DND-41 (cell line): ENCODE data around the gene LMNTD1.

Experiments used
- ATAC-seq: fragments of 200-7000 bp; cut with Tn5 transposase; 3 replicates; pipeline ENCODE4 v1.9.1; 2021; ENCODE audit warnings: low read depth; ENCODE audit not compliant: insufficient read depth
- DNase-seq: peaks from one replicate; pipeline ENCODE4 v3.0.0-alpha.2; 2020
- H2AFZ ChIP-seq: 2 replicates; pipeline ENCODE4 v1.6.0; 2012; ENCODE audit warnings: low read depth, low read length
- H3K27ac ChIP-seq: 2 replicates; pipeline ENCODE4 v1.5.1; 2012; ENCODE audit warnings: low read length, inconsistent platforms
- H3K27me3 ChIP-seq: fragments of 200-600 bp; sonication (generic); 2 replicates; pipeline ENCODE4 v1.6.0; 2012; ENCODE audit warnings: low read length, mild to moderate bottlenecking, inconsistent platforms; ENCODE audit not compliant: insufficient read depth, poor library complexity
- H3K36me3 ChIP-seq: 2 replicates; pipeline ENCODE4 v1.5.1; 2012; ENCODE audit warnings: low read length, inconsistent platforms; ENCODE audit not compliant: insufficient read depth
- H3K4me1 ChIP-seq: 2 replicates; pipeline ENCODE4 v1.5.1; 2012; ENCODE audit warnings: mild to moderate bottlenecking, low read length; ENCODE audit not compliant: insufficient read depth
- H3K4me2 ChIP-seq: 2 replicates; pipeline ENCODE4 v1.6.0; 2012; ENCODE audit warnings: mild to moderate bottlenecking, moderate library complexity, low read length, inconsistent platforms; ENCODE audit not compliant: insufficient read depth
- H3K4me3 ChIP-seq, 2 experiments: fragments of 200-600 bp in 1 of 2; shearing (Covaris generic) in 1 of 2; 2 replicates each; pipeline ENCODE4 v1.5.1; 2012 to 2016; ENCODE audit warnings: inconsistent platforms in 2 of 2, low read length in 2 of 2, mild to moderate bottlenecking in 2 of 2, low read depth in 1 of 2, moderate library complexity in 1 of 2
- H3K79me2 ChIP-seq: 2 replicates; pipeline ENCODE4 v1.6.0; 2012; ENCODE audit warnings: low read length, inconsistent platforms; ENCODE audit not compliant: insufficient read depth
- H3K9ac ChIP-seq: 2 replicates; pipeline ENCODE4 v1.6.0; 2012; ENCODE audit warnings: low read depth, mild to moderate bottlenecking, inconsistent platforms, low read length, moderate library complexity
- H3K9me3 ChIP-seq: 2 replicates; pipeline ENCODE4 v1.5.1; 2012; ENCODE audit warnings: low read length, moderate library complexity, mild to moderate bottlenecking, inconsistent platforms; ENCODE audit not compliant: insufficient read depth, severe bottlenecking
- H4K20me1 ChIP-seq: 2 replicates; pipeline ENCODE4 v1.6.0; 2012; ENCODE audit warnings: low read length; ENCODE audit not compliant: insufficient read depth
- CTCF ChIP-seq: IDR thresholded peaks from 2 replicates; pipeline ENCODE4 v1.5.1; 2012; ENCODE audit warnings: borderline replicate concordance, low read length, moderate library complexity, mild to moderate bottlenecking; ENCODE audit not compliant: poor library complexity, severe bottlenecking; ENCODE audit errors: extremely low read depth
- EZH2 ChIP-seq: IDR thresholded peaks from 3 replicates; pipeline ENCODE4 v1.6.1; 2012; ENCODE audit warnings: borderline replicate concordance, low read depth, mild to moderate bottlenecking, moderate library complexity, low read length, inconsistent platforms; ENCODE audit not compliant: severe bottlenecking

Gene LMNTD1

GRCh38 chr12:25583545-25583944 is 30.5 kb upstream of the LMNTD1 start:
- Histone ChIP-seq H3K4me3 (no peak overlapping the region), H3K4me2 (no peak overlapping the region), H3K79me2 (no peaks in the 10 kb centered on the region), H3K9ac (no peak overlapping the region), H3K36me3 (no peaks in the 10 kb centered on the region), H2AFZ (no peak overlapping the region), H3K9me3 (no peaks in the 10 kb centered on the region), H3K27me3 (no peaks in the 10 kb centered on the region), H3K27ac (no peak overlapping the region), H3K4me1 (no peaks in the 10 kb centered on the region), H4K20me1 (no peaks in the 10 kb centered on the region)
- TF ChIP-seq CTCF (no peak), EZH2 (no peak)
- ATAC-seq: no peak
- DNase-seq: no peak

GRCh38 chr12:25581067-25581466 is 28.0 kb upstream of the LMNTD1 start:
- Histone ChIP-seq H3K9ac (no peak overlapping the region), H3K36me3 (no peaks in the 10 kb centered on the region), H4K20me1 (no peaks in the 10 kb centered on the region), H3K27ac (no peak overlapping the region), H3K79me2 (no peaks in the 10 kb centered on the region), H3K4me2 (no peak overlapping the region), H3K9me3 (no peaks in the 10 kb centered on the region), H2AFZ (no peak overlapping the region), H3K4me1 (no peaks in the 10 kb centered on the region), H3K4me3 (no peak overlapping the region), H3K27me3 (no peaks in the 10 kb centered on the region)
- TF ChIP-seq CTCF (no peak), EZH2 (no peak)
- ATAC-seq (no peak), DNase-seq (no peak)

- no peak for ATAC-seq
- H3K9me3 ChIP-seq: no peaks in the 10 kb centered on the region
- H3K4me2 ChIP-seq: no peak overlapping the region
- no peaks in the 10 kb centered on the region for H3K79me2 ChIP-seq
- TF ChIP-seq CTCF (no peak), EZH2 (no peak)
- no peak overlapping the region for H3K27ac ChIP-seq
- no peak overlapping the region for H2AFZ ChIP-seq
- no peaks in the 10 kb centered on the region for H4K20me1 ChIP-seq
- DNase-seq: no peak
- H3K4me3 ChIP-seq: no peak overlapping the region
- H3K4me1 ChIP-seq: no peaks in the 10 kb centered on the region
- H3K36me3 ChIP-seq: no peaks in the 10 kb centered on the region
- no peaks in the 10 kb centered on the region for H3K27me3 ChIP-seq
- H3K9ac ChIP-seq: no peak overlapping the region
Measured at GRCh38 chr12:25578411-25579143, 25.5 kb upstream of the LMNTD1 start.
